Endothelial cell of umbilical vein (primary cell): ENCODE results near the gene ITPR2.

ENCODE experiments used
- CTCF ChIP-seq, 2 donors: IDR thresholded peaks; 1 replicate in 1 of 2; 2 replicates in 1 of 2; pipeline ENCODE4 v1.5.1; 2011; ENCODE audit warnings: low read length in 2 of 2, mild to moderate bottlenecking in 2 of 2, moderate library complexity in 2 of 2, control low read depth in 1 of 2, inconsistent platforms in 1 of 2, low read depth in 1 of 2; ENCODE audit not compliant: insufficient read depth in 1 of 2; ENCODE audit errors: extremely low read depth in 1 of 2
- EZH2 ChIP-seq: IDR thresholded peaks from 2 replicates; pipeline ENCODE4 v1.6.1; 2012; ENCODE audit warnings: borderline replicate concordance, low read depth, mild to moderate bottlenecking, moderate library complexity, low read length, inconsistent platforms; ENCODE audit not compliant: severe bottlenecking
- GATA2 ChIP-seq: IDR thresholded peaks from 2 replicates; pipeline ENCODE4 v1.7.0; 2011; ENCODE audit warnings: low read depth, mild to moderate bottlenecking, moderate library complexity, mixed read lengths, low read length; ENCODE audit not compliant: insufficient read length, insufficient read depth
- JUN ChIP-seq: IDR thresholded peaks from 2 replicates; pipeline ENCODE4 v1.6.1; 2011; ENCODE audit warnings: borderline replicate concordance, low read depth; ENCODE audit not compliant: insufficient read length, insufficient read depth
- MAX ChIP-seq: IDR thresholded peaks from 2 replicates; pipeline ENCODE4 v1.6.1; 2011; ENCODE audit not compliant: insufficient read depth, insufficient read length
- MYC ChIP-seq: IDR thresholded peaks from one replicate; pipeline ENCODE4 v1.6.1; 2011; ENCODE audit warnings: mild to moderate bottlenecking, low read depth, low read length
- POLR2A ChIP-seq: IDR thresholded peaks from 2 replicates; pipeline ENCODE4 v1.6.1; 2012; ENCODE audit warnings: low read depth, mild to moderate bottlenecking, control low read depth, low read length
- POLR2AphosphoS5 ChIP-seq: IDR thresholded peaks from 2 replicates; pipeline ENCODE4 v1.6.1; 2012; ENCODE audit warnings: low read depth, mild to moderate bottlenecking, control low read depth, low read length, moderate library complexity; ENCODE audit not compliant: insufficient read depth

GRCh38 chr12:26740991-26741390, 92.0 kb downstream of the ITPR2 start:
- TF ChIP-seq CTCF (IDR thresholded peaks at IDR 0.05; ENCODE audit: extremely low read depth in 1 of 2, insufficient read depth in 1 of 2, low read depth in 1 of 2, low read length in 2 of 2) (no peak), JUN (no peak), POLR2AphosphoS5 (no peak), MYC (no peak), EZH2 (no peak), POLR2A (no peak), MAX (no peak), GATA2 (no peak)
